Measurements from ENCODE around the gene PDS5B. TPM values are rescaled to one million over a fixed set of nuclear protein-coding genes. Genes with fewer than 3 reads are reported as not detected.

The PDS5B gene
- total and polyA plus RNA-seq, 2 of the 8 experiments (the other 6 are each of a cell fraction or from before 2014, with no cell fraction given) = 5.5 to 54.6 TPM

- no peak overlapping the region for H3K4me2 ChIP-seq (ENCODE audit: insufficient read depth in 1 of 2, low read depth in 2 of 2, low read length in 2 of 2)
- no peak overlapping the region for H2AK5ac ChIP-seq (ENCODE audit: low read depth, low read length)
- H3K56ac ChIP-seq (replicated peaks; ENCODE audit: insufficient read length, low read depth, low read length) = no peak overlapping the region
- no peak overlapping the region for H4K5ac ChIP-seq (ENCODE audit: insufficient read length, low read depth, low read length)
- no peaks in the 10 kb centered on the region for H3K23me2 ChIP-seq (ENCODE audit: low read depth, low read length)
- no peak overlapping the region for H3K4me3 ChIP-seq (ENCODE audit: extremely low read depth in 1 of 4, insufficient read depth in 2 of 4, low read depth in 3 of 4, low read length in 4 of 4)
- H3K79me2 ChIP-seq (ENCODE audit: control insufficient read depth in 1 of 2, insufficient read depth in 2 of 2, low read length in 2 of 2) = peaks cover 0 to 29% of the 10 kb centered on the region in 2 experiments; a peak in 2 of 4 replicates
- no peaks in the 10 kb centered on the region for H3K79me1 ChIP-seq (ENCODE audit: low read depth, low read length)
- H2BK20ac ChIP-seq (ENCODE audit: low read length) = no peak overlapping the region
- H3K14ac ChIP-seq (ENCODE audit: insufficient read length) = no peak overlapping the region
- no peak for FAIRE-seq
- H4K91ac ChIP-seq (replicated peaks; ENCODE audit: insufficient read length, low read length) = no peak overlapping the region
- no peaks in the 10 kb centered on the region for H3K4me1 ChIP-seq (replicated peaks in 1 of 4; ENCODE audit: control insufficient read depth in 3 of 4, insufficient read depth in 4 of 4, low read length in 3 of 4)
- H4K20me1 ChIP-seq (replicated peaks in 1 of 2; ENCODE audit: control insufficient read depth in 1 of 2, insufficient read depth in 2 of 2, low read length in 2 of 2) = no peaks in the 10 kb centered on the region
- DNase-seq (ENCODE audit: low read depth in 1 of 2, low spot score in 2 of 2) = no peak
- H2AFZ ChIP-seq (ENCODE audit: low read length) = no peak overlapping the region
- peaks cover 0 to 8% (median 0%) of the 10 kb centered on the region in 4 experiments; a peak in 2 of 8 replicates for H3K36me3 ChIP-seq (ENCODE audit: control insufficient read depth in 2 of 4, insufficient read depth in 4 of 4, low read length in 3 of 4)
- H3K27me3 ChIP-seq (replicated peaks in 1 of 4; ENCODE audit: control insufficient read depth in 3 of 4, extremely low read depth in 1 of 4, insufficient read depth in 3 of 4, low read length in 3 of 4) = no peaks in the 10 kb centered on the region
- no peak overlapping the region for H3K27ac ChIP-seq (ENCODE audit: low read depth, low read length)
- ChIA-PET CTCF (ENCODE audit: partially characterized antibody) (interaction anchor here (0.8 to 2.5 kb wide), 3 partner anchors 9 to 20 kb away, joined by 3 to 16 read pairs (median 4); no protein-coding TSS in a partner anchor), POLR2A (ENCODE audit: partially characterized antibody) (no interaction called here)
- no peak overlapping the region for H2BK15ac ChIP-seq (ENCODE audit: low read length)
- H3K9me3 ChIP-seq (ENCODE audit: insufficient read depth in 2 of 2, low read depth in 1 of 2, low read length in 1 of 2) = 0 out of 4 replicates have a peak, but pooled peaks cover 0 to under 1% of the 10 kb centered on the region in 2 experiments
- no peak overlapping the region for H3K23ac ChIP-seq (ENCODE audit: insufficient read length)
- no peak overlapping the region for H2BK120ac ChIP-seq (replicated peaks; ENCODE audit: low read depth, low read length)
- H3K9ac ChIP-seq (replicated peaks in 1 of 4; ENCODE audit: extremely low read depth in 1 of 4, low read depth in 3 of 4, low read length in 3 of 4) = no peak overlapping the region
- H3K4ac ChIP-seq (replicated peaks; ENCODE audit: insufficient read length, low read depth, low read length) = no peak overlapping the region
- no peak overlapping the region for H3K18ac ChIP-seq (ENCODE audit: extremely low read depth, low read length)
- no peak overlapping the region for H2BK5ac ChIP-seq (ENCODE audit: low read depth, low read length)
- H2BK12ac ChIP-seq (ENCODE audit: low read depth, low read length) = no peak overlapping the region
- H4K8ac ChIP-seq (ENCODE audit: extremely low read depth, insufficient read depth, low read length) = 0 out of 2 replicates have a peak overlapping the region, but pooled peaks have one; percentile 28
- 95 to 100% methylated on average over 1 of the region's 1 CpG for WGBS, 2 experiments (ENCODE audit: extremely low coverage in 1 of 2, insufficient coverage in 1 of 2, insufficient read length in 1 of 2, insufficient replicate concordance in 2 of 2, low coverage in 1 of 2, low lambda C conversion rate in 2 of 2, missing lambda C conversion rate in 1 of 2)
- TF ChIP-seq ASH2L (IDR thresholded peaks at IDR 0.05; ENCODE audit: low read length) (no peak), SP2 (IDR thresholded peaks at IDR 0.05; ENCODE audit: low read length) (no peak), RBBP5 (IDR thresholded peaks at IDR 0.05; ENCODE audit: borderline replicate concordance, low read depth, low read length) (no peak), CREB1 (IDR thresholded peaks at IDR 0.05) (no peak), CEBPB (IDR thresholded peaks at IDR 0.05; ENCODE audit: low read depth, low read length) (no peak), TAF7 (optimal IDR thresholded peaks at IDR 0.05; ENCODE audit: borderline replicate concordance, low read depth, low read length) (no peak), SAP30 (IDR thresholded peaks at IDR 0.05; ENCODE audit: insufficient read depth, insufficient replicate concordance, low read length) (no peak), SRF (IDR thresholded peaks at IDR 0.05; ENCODE audit: low read depth, low read length) (no peak), CBX5 (IDR thresholded peaks at IDR 0.05; ENCODE audit: low read depth, low read length) (no peak), CTCF (IDR thresholded peaks at IDR 0.05; ENCODE audit: control extremely low read depth in 1 of 3, insufficient read depth in 1 of 3, low read depth in 1 of 3, low read length in 3 of 3) (no peak), SUZ12 (IDR thresholded peaks at IDR 0.05; ENCODE audit: low read length) (no peak), POLR2A (IDR thresholded peaks at IDR 0.05; ENCODE audit: control extremely low read depth in 1 of 2, low read depth in 2 of 2, low read length in 2 of 2) (no peak)
These were observed 73.5 kb downstream of the PDS5B start for GRCh38 chr13:32659736-32660135.

All from H1 (cell line).